HFF-Myc (cell line): ENCODE results near the gene GSTM2.
"Not testable (repeated sequence)": the region's sequence is repeated elsewhere in the genome, so short reads cannot be mapped to it uniquely, and the experiment has no call there.

ENCODE experiments used
- DNase-seq: peaks from one replicate; pipeline ENCODE4 v3.0.0-alpha.2; 2011; ENCODE audit warnings: low read depth; ENCODE audit errors: extremely low read depth
- H3K4me3 ChIP-seq: replicated peaks from 2 replicates; pipeline ENCODE4 v1.5.1; 2011; ENCODE audit warnings: low read depth, mild to moderate bottlenecking, control low read depth, low read length
- CTCF ChIP-seq: IDR thresholded peaks from 2 replicates; pipeline ENCODE4 v1.5.1; 2012; ENCODE audit warnings: mild to moderate bottlenecking, low read depth, low read length, control low read depth; ENCODE audit errors: missing control alignments

GSTM2 gene

GRCh38 chr1:109657395-109657794 lies 10.5 kb upstream of the GSTM2 start:
- DNase-seq = no peak
- H3K4me3 ChIP-seq = no peak overlapping the region
- TF ChIP-seq CTCF = no peak

DNA sequence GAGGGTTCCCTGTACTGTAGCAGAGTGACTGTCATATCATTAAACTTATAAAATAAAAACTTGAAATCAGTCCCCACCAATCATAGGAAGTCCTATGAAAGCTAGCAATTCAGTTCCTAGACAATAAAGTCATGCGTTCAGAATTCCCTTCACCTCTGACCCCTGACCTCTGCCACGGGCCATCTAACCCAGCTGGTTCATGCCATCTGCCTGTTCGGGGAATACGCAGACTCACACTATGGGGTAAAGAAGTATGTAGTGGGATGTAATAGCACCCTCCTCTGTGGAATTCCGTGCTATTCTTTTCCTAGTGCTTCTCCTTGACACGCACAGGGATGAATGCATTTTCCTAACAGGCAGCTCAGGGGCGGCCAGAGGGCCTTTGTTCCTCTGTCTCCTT lies 9.9 kb upstream of the GSTM2 start:
- TF ChIP-seq CTCF = no peak
- no peak overlapping the region for H3K4me3 ChIP-seq
- no peak for DNase-seq

GRCh38 chr1:109658533-109659042 lies 9.3 kb upstream of the GSTM2 start:
- DNase-seq = no peak
- TF ChIP-seq CTCF = no peak
- no peak overlapping the region for H3K4me3 ChIP-seq

DNA sequence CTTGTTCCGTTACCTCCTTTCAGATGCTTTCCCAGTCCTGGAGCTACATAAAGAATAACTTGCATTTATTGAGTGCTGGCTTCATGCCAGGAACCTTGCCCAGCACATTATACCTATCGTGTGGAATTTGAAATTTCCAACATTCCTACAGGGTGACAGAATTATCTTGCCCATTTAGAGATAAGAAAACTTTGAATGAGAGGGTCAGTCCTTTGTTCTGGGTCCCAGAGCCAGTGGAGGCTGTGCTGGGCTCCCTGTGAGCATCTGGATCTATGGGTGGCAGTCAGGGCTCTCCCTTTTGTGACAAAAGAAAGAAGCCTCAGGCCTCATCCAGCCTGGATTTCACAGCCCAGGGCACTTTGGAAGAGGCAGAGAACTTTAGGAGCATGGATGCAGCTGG lies 8.7 kb upstream of the GSTM2 start:
- no peak overlapping the region for H3K4me3 ChIP-seq
- TF ChIP-seq CTCF = no peak
- DNase-seq = no peak

- DNase-seq = no peak
- TF ChIP-seq CTCF = no peak
- no peak overlapping the region for H3K4me3 ChIP-seq
Observed at GRCh38 chr1:109659997-109660690, 7.7 kb upstream of the GSTM2 start.

DNA sequence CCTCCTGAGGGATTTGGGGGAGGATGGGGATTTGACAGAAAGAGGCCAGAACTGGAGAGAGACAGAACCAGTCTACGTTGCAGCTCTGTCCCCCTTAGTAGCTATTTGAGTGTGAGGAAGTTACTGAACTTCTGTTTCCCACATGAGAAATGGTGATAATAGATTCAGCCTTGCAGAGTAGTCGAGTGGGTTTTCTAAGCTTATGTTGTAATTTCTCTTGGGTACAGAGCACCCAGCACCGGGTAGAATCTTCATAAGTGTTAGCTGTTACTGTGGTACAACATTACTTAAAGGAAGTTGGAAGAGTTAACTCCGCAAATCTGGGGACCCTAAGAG lies 7.2 kb upstream of the GSTM2 start:
- not testable (repeated sequence) for DNase-seq, H3K4me3 ChIP-seq

- no peak overlapping the region for H3K4me3 ChIP-seq
- no peak for DNase-seq
- no peak for TF ChIP-seq CTCF
Observed at GRCh38 chr1:109661391-109661790, 6.5 kb upstream of the GSTM2 start.
